PFSK-1 (cell line): ENCODE measurements around the gene RPTOR.

ENCODE experiments used
- POLR2AphosphoS5 ChIP-seq: IDR thresholded peaks from 2 replicates; pipeline ENCODE4 v1.6.1; 2012; ENCODE audit warnings: low read depth, mild to moderate bottlenecking, control low read depth, low read length, moderate library complexity
- SIN3A ChIP-seq: IDR thresholded peaks from 2 replicates; pipeline ENCODE4 v1.6.1; 2012; ENCODE audit warnings: mild to moderate bottlenecking, low read length, moderate library complexity, borderline replicate concordance; ENCODE audit not compliant: insufficient read depth
- TAF1 ChIP-seq: IDR thresholded peaks from 2 replicates; pipeline ENCODE4 v1.6.1; 2012; ENCODE audit warnings: low read length, control low read depth, borderline replicate concordance; ENCODE audit not compliant: insufficient read depth

DNA sequence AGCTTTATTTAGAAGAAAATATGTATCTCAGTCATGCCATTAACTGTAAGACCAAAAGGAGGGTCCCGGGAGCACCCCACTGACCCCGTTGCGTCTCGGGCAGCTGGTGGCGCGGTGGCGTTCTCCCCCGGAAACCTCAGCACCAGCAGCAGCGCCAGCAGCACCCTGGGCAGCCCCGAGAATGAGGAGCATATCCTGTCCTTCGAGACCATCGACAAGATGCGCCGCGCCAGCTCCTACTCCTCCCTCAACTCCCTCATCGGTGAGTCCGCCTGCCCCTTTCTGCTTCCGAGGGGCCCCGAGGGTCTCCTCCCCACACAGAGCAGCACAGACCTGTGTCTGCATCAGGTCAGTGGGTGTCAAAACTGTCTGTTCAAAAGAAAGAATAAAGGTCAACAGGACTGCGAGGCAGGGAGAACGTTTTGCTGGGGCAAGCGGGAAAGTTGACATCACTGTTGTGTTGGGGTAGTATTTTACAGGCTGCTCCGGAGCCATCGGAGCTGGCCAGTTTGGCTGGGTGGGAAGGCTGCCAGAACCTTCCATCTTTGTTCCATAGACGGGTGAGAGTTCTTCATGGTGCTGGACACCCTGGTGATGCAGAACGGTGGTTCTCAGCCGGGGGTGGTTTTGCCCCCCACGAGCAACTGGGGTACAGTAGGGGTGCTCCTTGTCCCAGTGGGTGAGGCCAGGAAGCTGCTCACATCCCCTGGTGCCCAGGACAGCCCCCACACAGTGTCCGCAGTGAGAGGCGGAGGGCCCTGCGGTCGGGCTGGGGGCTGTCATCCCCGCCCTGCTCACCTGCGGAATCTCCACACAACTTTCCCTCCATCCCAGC, 349.2 kb downstream of the RPTOR start:
- TF ChIP-seq TAF1: no peak
- no peak for TF ChIP-seq POLR2AphosphoS5
- TF ChIP-seq SIN3A: no peak
